Activated T-cell treated with anti-CD3 and anti-CD28 coated beads, Interleukin-2, amount 50 U/mL, for 72 hours (primary cell): ENCODE results near the gene ZBTB46. TPM values are rescaled to one million over a fixed set of nuclear protein-coding genes. Genes with fewer than 3 reads are reported as not detected.
A peak's percentile ranks its signal among the peaks of the same experiment; 100 is the strongest.
"Not testable (repeated sequence)": the region's sequence is repeated elsewhere in the genome, so short reads cannot be mapped to it uniquely, and the experiment has no call there.

Experiments used
- ATAC-seq, 2 donors: fragments of 150-1000 bp; cut with Tn5 transposase; replicated peaks in 1 of 2; 2 replicates each; pipeline ENCODE4 v1.10.0; 2021; ENCODE audit warnings: moderate library complexity in 2 of 2, mild to moderate bottlenecking in 1 of 2
- DNase-seq, 2 donors: peaks; one replicate each; pipeline ENCODE4 v3.0.0; 2021 to 2022; ENCODE audit warnings: mixed read lengths in 1 of 2
- H3K27ac Mint-ChIP-seq: one replicate; pipeline ENCODE4 v1.8.0; 2022; ENCODE audit warnings: mild to moderate bottlenecking, moderate library complexity, mixed read lengths
- H3K27me3 Mint-ChIP-seq: one replicate; pipeline ENCODE4 v1.8.0; 2022; ENCODE audit warnings: low read depth, mixed read lengths
- H3K36me3 Mint-ChIP-seq, 2 donors: one replicate each; pipeline ENCODE4 v1.8.0; 2022; ENCODE audit warnings: mixed read lengths in 2 of 2, mild to moderate bottlenecking in 1 of 2; ENCODE audit not compliant: insufficient read depth in 2 of 2
- H3K4me1 Mint-ChIP-seq: one replicate; pipeline ENCODE4 v1.8.0; 2022; ENCODE audit warnings: low read depth, mixed read lengths
- H3K4me3 Mint-ChIP-seq, 2 donors: one replicate each; pipeline ENCODE4 v1.8.0; 2022; ENCODE audit warnings: mild to moderate bottlenecking in 2 of 2, mixed read lengths in 2 of 2, moderate library complexity in 2 of 2
- H3K9me3 Mint-ChIP-seq, 2 donors: one replicate each; pipeline ENCODE4 v1.8.0; 2022; ENCODE audit warnings: mixed read lengths in 2 of 2
- total RNA-seq, 2 donors: library from RNA; stranded (reverse); gene quantifications; one replicate each; pipeline ENCODE4 v1.2.3, GENCODE V29; 2022

The ZBTB46 gene
- total RNA-seq, 2 donors from 2014 or later = 2.7 to 8.2 TPM

GRCh38 chr20:63854766-63855362 lies 23.8 kb upstream of the ZBTB46 start:
- Mint-ChIP-seq H3K36me3 (no peaks in the 10 kb centered on the region), H3K4me3 (no peak overlapping the region), H3K9me3 (no peaks in the 10 kb centered on the region), H3K27me3 (peaks cover 24% of the 10 kb centered on the region), H3K27ac (no peak overlapping the region), H3K4me1 (peaks cover 42% of the 10 kb centered on the region)
- no peak for ATAC-seq
- DNase-seq = no peak

GRCh38 chr20:63854069-63854765 lies 23.2 kb upstream of the ZBTB46 start:
- H3K36me3 Mint-ChIP-seq = no peaks in the 10 kb centered on the region
- DNase-seq = no peak
- ATAC-seq = no peak
- H3K27ac Mint-ChIP-seq = no peak overlapping the region
- H3K4me3 Mint-ChIP-seq = no peak overlapping the region
- peaks cover 25% of the 10 kb centered on the region for H3K27me3 Mint-ChIP-seq
- H3K4me1 Mint-ChIP-seq = peaks cover 43% of the 10 kb centered on the region
- no peaks in the 10 kb centered on the region for H3K9me3 Mint-ChIP-seq

GRCh38 chr20:63853733-63854068 lies 22.6 kb upstream of the ZBTB46 start:
- not testable (repeated sequence) for H3K36me3 Mint-ChIP-seq, H3K9me3 Mint-ChIP-seq, ATAC-seq, H3K4me3 Mint-ChIP-seq, H3K27ac Mint-ChIP-seq, DNase-seq
- Mint-ChIP-seq H3K4me1 (peaks cover 39% of the 10 kb centered on the region), H3K27me3 (peaks cover 25% of the 10 kb centered on the region)

GRCh38 chr20:63851548-63851943 lies 20.5 kb upstream of the ZBTB46 start:
- not testable (repeated sequence) for DNase-seq
- H3K4me3 Mint-ChIP-seq = peak overlapping the region in 1 of 2 donors; percentile 19

GRCh38 chr20:63850689-63851547 lies 19.9 kb upstream of the ZBTB46 start:
- Mint-ChIP-seq H3K27ac (no peak overlapping the region), H3K9me3 (no peaks in the 10 kb centered on the region), H3K4me1 (peaks cover 28% of the 10 kb centered on the region), H3K27me3 (peaks cover 30% of the 10 kb centered on the region), H3K36me3 (no peaks in the 10 kb centered on the region), H3K4me3 (peak overlapping the region; percentile 19 to 33)
- peak; percentile 89 to 93 for ATAC-seq
- peak; percentile 65 to 76 for DNase-seq

More at GRCh38 chr20:63851548-63851943, 20.5 kb upstream of the ZBTB46 start:
- not testable (repeated sequence) for ATAC-seq, H3K27ac Mint-ChIP-seq, H3K36me3 Mint-ChIP-seq, H3K9me3 Mint-ChIP-seq
- Mint-ChIP-seq H3K4me1 (peaks cover 25% of the 10 kb centered on the region), H3K27me3 (peaks cover 25% of the 10 kb centered on the region)

GRCh38 chr20:63848003-63848911 lies 17.2 kb upstream of the ZBTB46 start:
- Mint-ChIP-seq H3K4me3 (no peak overlapping the region), H3K27me3 (peaks cover 54% of the 10 kb centered on the region), H3K4me1 (peaks cover 30% of the 10 kb centered on the region), H3K9me3 (no peaks in the 10 kb centered on the region), H3K36me3 (no peaks in the 10 kb centered on the region), H3K27ac (no peak overlapping the region)
- no peak for DNase-seq
- no peak for ATAC-seq

GRCh38 chr20:63847237-63848002 lies 16.4 kb upstream of the ZBTB46 start:
- Mint-ChIP-seq H3K9me3 (no peaks in the 10 kb centered on the region), H3K27me3 (peaks cover 58% of the 10 kb centered on the region), H3K27ac (no peak overlapping the region), H3K4me3 (no peak overlapping the region), H3K36me3 (no peaks in the 10 kb centered on the region), H3K4me1 (peaks cover 29% of the 10 kb centered on the region)
- no peak for DNase-seq
- ATAC-seq = no peak

GRCh38 chr20:63846888-63847236 lies 15.8 kb upstream of the ZBTB46 start:
- Mint-ChIP-seq H3K9me3 (no peaks in the 10 kb centered on the region), H3K27me3 (peaks cover 60% of the 10 kb centered on the region), H3K4me3 (no peak overlapping the region), H3K36me3 (no peaks in the 10 kb centered on the region), H3K27ac (no peak overlapping the region), H3K4me1 (peaks cover 24% of the 10 kb centered on the region)
- DNase-seq (no peak), ATAC-seq (no peak)

- Mint-ChIP-seq H3K4me3 (peak overlapping the region in 1 of 2 donors; percentile 13), H3K9me3 (no peaks in the 10 kb centered on the region), H3K27me3 (peaks cover 57% of the 10 kb centered on the region), H3K27ac (no peak overlapping the region), H3K4me1 (peaks cover 20% of the 10 kb centered on the region), H3K36me3 (no peaks in the 10 kb centered on the region)
- ATAC-seq = no peak
- no peak for DNase-seq
Measured at GRCh38 chr20:63846128-63846771, 15.2 kb upstream of the ZBTB46 start.

GRCh38 chr20:63844511-63844991 lies 13.5 kb upstream of the ZBTB46 start:
- no peaks in the 10 kb centered on the region for H3K9me3 Mint-ChIP-seq
- DNase-seq (no peak), ATAC-seq (no peak)
- no peak overlapping the region for H3K4me3 Mint-ChIP-seq
- peaks cover 5% of the 10 kb centered on the region for H3K4me1 Mint-ChIP-seq
- H3K36me3 Mint-ChIP-seq = no peaks in the 10 kb centered on the region
- peaks cover 49% of the 10 kb centered on the region for H3K27me3 Mint-ChIP-seq
- H3K27ac Mint-ChIP-seq = no peak overlapping the region

- DNase-seq = no peak
- no peak for ATAC-seq
- peaks cover 49% of the 10 kb centered on the region for H3K27me3 Mint-ChIP-seq
- H3K36me3 Mint-ChIP-seq = no peaks in the 10 kb centered on the region
- no peak overlapping the region for H3K4me3 Mint-ChIP-seq
- H3K4me1 Mint-ChIP-seq = peaks cover 5% of the 10 kb centered on the region
- no peaks in the 10 kb centered on the region for H3K9me3 Mint-ChIP-seq
- H3K27ac Mint-ChIP-seq = no peak overlapping the region
Measured at GRCh38 chr20:63843778-63844177, 12.7 kb upstream of the ZBTB46 start.

- H3K27me3 Mint-ChIP-seq = peaks cover 49% of the 10 kb centered on the region
- peaks cover 5% of the 10 kb centered on the region for H3K4me1 Mint-ChIP-seq
- no peak overlapping the region for H3K4me3 Mint-ChIP-seq
- DNase-seq = no peak
- H3K36me3 Mint-ChIP-seq = no peaks in the 10 kb centered on the region
- no peak for ATAC-seq
- H3K27ac Mint-ChIP-seq = no peak overlapping the region
- no peaks in the 10 kb centered on the region for H3K9me3 Mint-ChIP-seq
Measured at GRCh38 chr20:63843222-63843621, 12.2 kb upstream of the ZBTB46 start.
